ENCODE data around the gene ELF5. TPM values are rescaled to one million over a fixed set of nuclear protein-coding genes. Genes with fewer than 3 reads are reported as not detected.
A peak's percentile ranks its signal among the peaks of the same experiment; 100 is the strongest.

ELF5 gene
- polyA plus RNA-seq, 3 donors: 48.8 to 59.6 (median 52.7) TPM

GRCh38 chr11:34529643-34530042 is 16.0 kb upstream of the ELF5 start:
- no peak for DNase-seq (ENCODE audit: extremely low read depth in 1 of 11, low read depth in 9 of 11, low spot score in 4 of 11)

DNA sequence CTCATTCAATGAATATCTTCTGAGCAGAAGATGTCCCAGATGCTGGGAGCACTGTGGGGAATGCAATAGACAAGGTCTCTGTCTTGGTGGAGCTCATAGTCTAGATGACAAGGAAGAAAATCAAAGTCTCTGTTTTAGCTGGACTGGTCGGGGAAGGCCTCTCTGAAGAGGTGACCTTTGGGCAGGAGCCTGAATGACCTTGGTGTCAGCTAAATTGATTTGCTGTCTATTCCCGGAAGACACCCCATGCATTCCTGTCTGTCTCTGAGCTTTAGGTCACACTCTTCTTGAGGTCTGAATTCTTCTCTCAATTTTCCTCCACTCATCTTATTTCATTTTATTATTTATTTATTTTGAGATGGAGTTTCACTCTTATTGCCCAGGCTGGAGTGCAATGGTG is 14.5 kb upstream of the ELF5 start:
- no peak for DNase-seq (ENCODE audit: extremely low read depth in 1 of 11, low read depth in 9 of 11, low spot score in 4 of 11)

GRCh38 chr11:34525888-34526657 is 12.5 kb upstream of the ELF5 start:
- no peak for DNase-seq (ENCODE audit: extremely low read depth in 1 of 11, low read depth in 9 of 11, low spot score in 4 of 11)

DNA sequence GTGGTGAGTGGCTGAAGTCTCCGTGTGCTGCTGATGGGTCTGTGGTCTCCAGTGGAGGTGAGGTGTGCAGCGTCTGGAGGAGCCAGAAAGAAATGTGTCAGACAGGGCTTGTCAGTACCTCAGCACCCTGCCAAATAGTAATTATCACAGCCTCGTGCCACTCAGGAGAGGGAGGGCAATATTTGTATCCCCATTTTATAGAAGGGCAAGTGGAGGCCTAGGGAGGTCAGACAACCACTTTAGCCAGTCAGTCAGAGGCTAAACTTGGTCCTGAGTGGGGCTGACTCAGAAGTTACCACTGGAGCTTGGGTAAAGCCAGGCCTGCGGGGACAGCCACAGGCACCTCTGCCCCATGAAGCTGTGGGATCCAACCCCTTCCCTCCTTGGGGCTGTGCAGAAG is 11.5 kb upstream of the ELF5 start:
- no peak for DNase-seq (ENCODE audit: extremely low read depth in 1 of 11, low read depth in 9 of 11, low spot score in 4 of 11)

DNA sequence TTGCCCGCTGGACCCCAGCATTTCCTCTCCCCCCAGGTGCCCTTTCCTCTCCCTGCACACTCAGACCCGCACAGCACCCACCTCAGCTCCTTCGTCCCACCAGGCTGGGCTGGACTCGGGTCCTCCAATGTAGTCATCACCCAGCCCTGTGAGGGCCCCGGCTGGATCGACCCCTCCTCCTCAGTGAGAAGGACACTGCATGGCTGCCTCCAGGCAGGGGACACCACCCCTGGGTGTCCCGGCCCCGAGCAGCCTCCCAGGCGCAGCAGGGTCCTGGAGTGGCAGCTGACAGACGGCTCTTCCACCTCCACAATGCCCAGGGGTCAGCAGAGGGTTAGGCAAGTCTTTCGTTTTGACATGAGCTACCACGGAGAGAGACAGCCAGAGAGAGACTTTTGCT is 11.1 kb upstream of the ELF5 start:
- no peak for DNase-seq (ENCODE audit: extremely low read depth in 1 of 11, low read depth in 9 of 11, low spot score in 4 of 11)

- no peak for DNase-seq (ENCODE audit: extremely low read depth in 1 of 11, low read depth in 9 of 11, low spot score in 4 of 11)
Measured at GRCh38 chr11:34523053-34523452, 9.5 kb upstream of the ELF5 start.

GRCh38 chr11:34522188-34522587 is 8.6 kb upstream of the ELF5 start:
- no peak for DNase-seq (ENCODE audit: extremely low read depth in 1 of 11, low read depth in 9 of 11, low spot score in 4 of 11)

DNA sequence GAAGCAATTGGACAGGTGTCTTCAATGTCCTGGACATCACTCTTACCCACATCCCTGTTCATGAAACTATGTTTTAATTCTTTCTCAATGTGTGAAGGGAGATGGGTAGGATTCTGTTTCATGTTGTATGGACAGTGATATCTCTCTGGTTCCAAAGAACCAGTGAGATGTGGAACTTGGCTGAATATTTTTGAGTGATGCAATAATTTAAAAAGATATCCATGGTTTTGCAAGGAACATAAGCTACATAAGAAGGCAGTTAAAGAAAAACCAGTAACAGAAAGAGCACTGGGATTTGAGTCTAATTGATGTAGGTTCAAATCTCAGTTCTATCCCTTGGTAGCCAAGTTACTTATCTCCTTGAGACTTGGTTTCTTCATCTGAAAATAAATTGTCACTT is 7.7 kb upstream of the ELF5 start:
- DNase-seq (ENCODE audit: extremely low read depth in 1 of 11, low read depth in 9 of 11, low spot score in 4 of 11): no peak

DNA sequence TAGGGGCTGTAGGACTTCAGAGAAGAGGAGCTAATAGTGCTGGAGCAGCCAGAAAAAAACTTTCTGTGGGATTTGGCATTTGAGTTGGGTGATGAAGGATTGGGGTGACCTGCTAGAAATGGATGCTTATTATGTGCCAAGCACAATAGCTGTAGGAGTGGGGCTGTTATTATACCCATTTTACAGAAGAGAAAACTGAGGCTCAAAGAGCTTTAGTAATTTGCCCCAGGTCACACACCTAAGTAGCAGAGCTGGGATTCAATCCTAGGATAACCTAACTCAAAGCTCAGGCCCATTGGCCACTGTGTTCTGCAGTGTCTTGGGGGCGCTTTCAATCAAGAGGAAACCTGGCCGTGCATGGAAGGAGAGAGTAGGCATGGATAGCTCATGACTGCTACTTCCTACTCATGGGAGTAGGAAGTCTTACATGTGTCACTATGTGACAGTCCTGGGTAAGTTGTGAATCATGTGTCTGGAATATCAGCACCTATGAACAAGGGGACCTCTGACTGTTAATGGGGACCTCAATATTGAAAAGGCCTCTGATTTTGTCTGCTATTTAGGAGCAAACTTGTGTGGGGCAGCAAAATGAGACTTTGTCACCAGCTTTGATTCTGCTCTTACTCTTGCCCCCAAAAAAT is 6.1 kb upstream of the ELF5 start:
- DNase-seq (ENCODE audit: extremely low read depth in 1 of 11, low read depth in 9 of 11, low spot score in 4 of 11): no peak

DNA sequence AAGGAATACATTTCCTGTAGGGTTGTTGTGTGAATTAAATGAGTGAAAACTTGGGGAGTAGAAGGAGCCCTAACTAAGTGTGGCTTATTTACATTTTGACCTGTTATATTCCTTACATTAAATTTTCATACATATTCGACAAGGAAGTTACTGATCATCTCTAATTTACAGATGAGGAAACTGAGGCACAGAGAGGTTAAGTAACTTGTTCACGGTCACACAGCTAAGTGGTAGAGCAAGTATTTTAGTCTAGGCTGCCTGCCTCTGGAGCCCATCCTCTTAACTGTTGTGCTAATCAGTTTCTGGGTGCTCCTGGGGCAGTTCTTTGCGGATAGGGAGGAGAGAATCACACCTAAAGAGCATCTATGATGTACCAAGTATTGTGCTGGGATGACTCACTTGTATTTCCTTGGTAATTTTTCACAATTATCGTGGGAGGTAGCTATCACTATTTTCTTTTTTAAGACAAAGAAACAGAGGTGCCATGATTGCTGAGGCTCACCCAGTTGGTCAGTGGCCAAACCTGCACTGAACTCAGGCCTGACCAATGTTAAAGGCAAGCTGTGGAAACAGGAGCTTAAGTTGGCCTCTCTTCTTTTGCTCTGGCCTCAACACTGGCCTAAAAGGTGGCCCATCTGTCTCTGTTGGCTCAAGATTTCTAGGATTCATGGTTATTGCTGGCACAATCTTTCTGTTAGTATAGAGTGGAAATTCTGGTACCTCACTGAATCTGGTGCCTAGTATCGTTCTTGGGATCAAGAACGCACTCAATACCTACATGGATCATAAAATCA is 2.9 kb upstream of the ELF5 start:
- DNase-seq (ENCODE audit: extremely low read depth in 1 of 11, low read depth in 9 of 11, low spot score in 4 of 11): no peak

- DNase-seq (ENCODE audit: extremely low read depth in 1 of 11, low read depth in 9 of 11, low spot score in 4 of 11): no peak
Measured at GRCh38 chr11:34514597-34514996, 1.0 kb upstream of the ELF5 start.

GRCh38 chr11:34512840-34513681 is 533 bp downstream of the ELF5 start:
- DNase-seq (ENCODE audit: extremely low read depth in 1 of 11, low read depth in 9 of 11, low spot score in 4 of 11): peak in 1 of 11 donors; percentile 31

DNA sequence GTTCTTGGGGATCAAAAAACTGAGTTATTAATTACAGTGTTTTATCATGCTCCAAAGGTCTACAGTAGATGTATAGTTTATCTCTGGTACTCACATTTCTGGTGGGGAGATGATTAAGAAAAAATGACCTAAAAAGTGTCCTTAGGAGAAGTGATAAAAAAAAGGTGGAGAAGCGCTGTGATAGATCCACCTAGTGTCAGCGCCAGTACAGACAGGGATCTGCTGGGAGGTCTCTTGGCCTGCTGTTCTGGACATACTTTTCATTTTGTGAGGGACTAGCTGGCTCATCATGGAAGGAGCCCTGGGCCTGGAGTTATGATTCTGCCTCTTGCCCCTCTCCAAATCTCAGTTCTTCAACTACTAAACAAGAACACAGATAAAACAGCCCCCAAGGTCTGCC is 2.9 kb downstream of the ELF5 start:
- DNase-seq (ENCODE audit: extremely low read depth in 1 of 11, low read depth in 9 of 11, low spot score in 4 of 11): no peak

- DNase-seq (ENCODE audit: extremely low read depth in 1 of 11, low read depth in 9 of 11, low spot score in 4 of 11): no peak
Measured at GRCh38 chr11:34510218-34510617, 3.4 kb downstream of the ELF5 start.

DNA sequence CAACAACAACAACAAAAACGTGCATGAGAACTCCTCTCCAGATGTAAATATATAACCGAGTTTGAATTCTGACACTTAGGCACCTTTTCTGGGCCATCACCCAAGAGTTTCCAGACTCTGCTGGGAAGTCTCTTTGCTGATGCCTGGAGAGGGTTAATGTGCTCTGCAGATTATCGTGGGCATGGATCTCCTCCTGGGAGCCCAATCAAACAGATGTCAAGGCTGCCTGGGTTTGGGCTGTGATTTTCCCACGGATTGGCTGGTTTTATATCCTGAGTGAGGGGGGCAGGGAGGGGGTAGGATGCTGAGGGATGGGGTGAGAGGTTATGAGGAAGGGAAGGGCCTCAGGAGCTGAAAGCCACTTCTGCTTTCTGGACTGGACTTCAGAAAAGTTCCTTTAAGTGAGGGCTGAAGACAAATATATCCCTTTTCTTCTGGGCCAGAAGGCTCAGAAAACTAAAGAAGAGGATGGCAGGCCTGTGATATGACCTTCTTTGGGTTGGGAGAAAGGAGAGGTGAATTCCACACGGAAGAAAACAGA is 4.2 kb downstream of the ELF5 start:
- DNase-seq (ENCODE audit: extremely low read depth in 1 of 11, low read depth in 9 of 11, low spot score in 4 of 11): no peak

DNA sequence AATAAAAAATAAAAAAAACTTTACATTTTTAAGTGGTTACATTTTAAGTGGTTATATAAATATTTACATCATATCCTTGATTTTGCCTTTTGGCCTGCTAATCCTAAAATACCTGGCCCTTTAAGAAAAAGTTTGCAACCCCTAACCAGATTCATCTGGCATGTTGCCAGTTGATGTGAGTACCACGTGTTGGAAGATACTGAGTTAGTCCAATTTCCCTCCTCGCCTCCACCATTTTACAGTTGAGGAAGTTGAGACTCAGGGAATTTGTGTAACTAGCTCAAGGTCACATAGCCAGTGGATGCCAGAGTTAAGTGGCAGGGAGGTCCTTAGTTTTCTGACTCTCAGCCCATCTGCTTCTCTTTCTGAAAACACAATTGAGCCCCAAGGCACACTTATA is 5.1 kb downstream of the ELF5 start:
- no peak for DNase-seq (ENCODE audit: extremely low read depth in 1 of 11, low read depth in 9 of 11, low spot score in 4 of 11)

DNA sequence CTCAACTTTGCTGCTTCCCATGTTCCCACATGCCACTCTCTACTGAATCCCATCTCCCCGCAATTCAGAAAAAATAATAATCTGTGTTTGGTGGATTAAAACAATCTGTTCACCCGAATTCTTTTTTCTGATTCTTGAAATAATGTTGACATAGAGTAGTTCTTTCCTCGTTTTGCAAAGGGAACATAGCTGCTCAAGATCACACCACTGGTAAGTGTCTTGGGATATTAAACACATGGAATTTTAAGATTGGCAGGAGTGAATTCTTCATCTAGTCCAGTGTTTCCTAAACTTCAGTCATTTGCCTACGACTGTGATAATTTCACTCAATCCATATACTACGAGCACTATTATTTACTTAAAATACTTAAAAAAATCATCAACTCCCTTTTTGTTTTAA is 6.0 kb downstream of the ELF5 start:
- no peak for DNase-seq (ENCODE audit: extremely low read depth in 1 of 11, low read depth in 9 of 11, low spot score in 4 of 11)

DNA sequence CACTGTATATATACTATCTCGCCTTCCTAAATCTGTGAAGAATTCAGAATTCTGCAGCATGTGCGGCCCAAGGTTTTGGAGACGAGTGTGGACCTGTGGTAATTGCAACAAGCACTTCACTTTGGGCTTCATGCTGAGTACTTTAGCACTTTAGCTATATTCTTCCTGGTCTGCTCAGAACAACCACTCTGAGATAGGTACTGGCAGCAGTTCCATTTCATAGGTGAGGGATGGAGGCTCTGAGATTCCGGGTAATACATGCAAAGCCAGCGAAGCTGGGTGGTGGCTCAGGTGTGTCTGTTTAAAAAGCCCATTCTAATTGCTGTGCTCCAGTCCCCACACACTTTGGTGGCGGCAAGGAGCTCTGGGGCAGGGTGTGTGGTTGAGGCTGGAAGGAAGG is 6.4 kb downstream of the ELF5 start:
- no peak for DNase-seq (ENCODE audit: extremely low read depth in 1 of 11, low read depth in 9 of 11, low spot score in 4 of 11)

- DNase-seq (ENCODE audit: extremely low read depth in 1 of 11, low read depth in 9 of 11, low spot score in 4 of 11): no peak
Measured at GRCh38 chr11:34505874-34506273, 7.7 kb downstream of the ELF5 start.
